Osteoblast (primary cell): ENCODE data around the gene ADARB1. TPM values are rescaled to one million over a fixed set of nuclear protein-coding genes. Genes with fewer than 3 reads are reported as not detected.

Experiments used
- DNase-seq: peaks from one replicate; pipeline ENCODE4 v3.0.0; 2011; ENCODE audit warnings: low spot score, mixed read lengths; ENCODE audit not compliant: insufficient read length; ENCODE audit errors: missing footprints
- H2AFZ ChIP-seq: 2 replicates; pipeline ENCODE4 v1.6.0; 2011; ENCODE audit warnings: mild to moderate bottlenecking, low read length
- H3K27ac ChIP-seq: 2 replicates; pipeline ENCODE4 v1.5.1; 2011; ENCODE audit warnings: mild to moderate bottlenecking, low read depth, low read length, moderate library complexity
- H3K27me3 ChIP-seq: 2 replicates; pipeline ENCODE4 v1.6.0; 2012; ENCODE audit warnings: mild to moderate bottlenecking, control low read depth, inconsistent platforms, low read length, moderate library complexity; ENCODE audit not compliant: insufficient read depth
- H3K36me3 ChIP-seq: 2 replicates; pipeline ENCODE4 v1.5.1; 2011; ENCODE audit warnings: mild to moderate bottlenecking, low read length, control low read depth, moderate library complexity; ENCODE audit not compliant: insufficient read depth
- H3K4me1 ChIP-seq: 2 replicates; pipeline ENCODE4 v1.5.1; 2011; ENCODE audit warnings: mild to moderate bottlenecking, low read length, control low read depth, moderate library complexity; ENCODE audit not compliant: insufficient read depth
- H3K4me2 ChIP-seq: 2 replicates; pipeline ENCODE4 v1.6.0; 2011; ENCODE audit warnings: mild to moderate bottlenecking, low read length; ENCODE audit not compliant: insufficient read depth
- H3K4me3 ChIP-seq: fragments of 200-600 bp; sonication (generic); 3 replicates; pipeline ENCODE4 v1.5.1; 2012; ENCODE audit warnings: mild to moderate bottlenecking, low read length, inconsistent platforms; ENCODE audit not compliant: insufficient read depth
- H3K79me2 ChIP-seq: 2 replicates; pipeline ENCODE4 v1.6.0; 2012; ENCODE audit warnings: mild to moderate bottlenecking, low read length, control low read depth, inconsistent platforms; ENCODE audit not compliant: insufficient read depth
- H3K9me3 ChIP-seq: 2 replicates; pipeline ENCODE4 v1.5.1; 2011; ENCODE audit warnings: low read depth, low read length, control low read depth
- H4K20me1 ChIP-seq: 2 replicates; pipeline ENCODE4 v1.6.0; 2012; ENCODE audit warnings: mild to moderate bottlenecking, low read length, control low read depth; ENCODE audit not compliant: insufficient read depth
- CTCF ChIP-seq: IDR thresholded peaks from 2 replicates; pipeline ENCODE4 v1.5.1; 2011; ENCODE audit warnings: mild to moderate bottlenecking, low read depth, low read length, moderate library complexity; ENCODE audit errors: extremely low read depth
- total RNA-seq: library from RNA; depleted of rRNA; stranded (reverse); fragments of >200 nt; gene quantifications from 2 replicates; pipeline ENCODE4 v1.2.3, GENCODE V29; 2012

ADARB1 gene
- total RNA-seq, 1 donor, result 19.5 TPM

- H3K27ac ChIP-seq, result peak overlapping the region; percentile 86
- H3K4me3 ChIP-seq, result peak overlapping the region; percentile 3
- H3K36me3 ChIP-seq, result no peaks in the 10 kb centered on the region
- no peak overlapping the region for H2AFZ ChIP-seq
- no peak for TF ChIP-seq CTCF
- H3K79me2 ChIP-seq, result no peaks in the 10 kb centered on the region
- peaks cover 13% of the 10 kb centered on the region for H4K20me1 ChIP-seq
- peak; percentile 82 for DNase-seq
- no peaks in the 10 kb centered on the region for H3K27me3 ChIP-seq
- H3K9me3 ChIP-seq, result no peaks in the 10 kb centered on the region
- peak overlapping the region; percentile 44 for H3K4me2 ChIP-seq
- peaks cover 22% of the 10 kb centered on the region for H3K4me1 ChIP-seq
Observed at GRCh38 chr21:45153358-45154318, 79.3 kb downstream of the ADARB1 start.

- H3K9me3 ChIP-seq, result no peaks in the 10 kb centered on the region
- H4K20me1 ChIP-seq, result peaks cover 13% of the 10 kb centered on the region
- peaks cover 22% of the 10 kb centered on the region for H3K4me1 ChIP-seq
- H3K27me3 ChIP-seq, result no peaks in the 10 kb centered on the region
- DNase-seq, result peak; percentile 88
- peak overlapping the region; percentile 44 for H3K4me2 ChIP-seq
- no peak overlapping the region for H3K4me3 ChIP-seq
- H2AFZ ChIP-seq, result peak overlapping the region; percentile 29
- H3K27ac ChIP-seq, result peak overlapping the region; percentile 86
- no peak for TF ChIP-seq CTCF
- H3K36me3 ChIP-seq, result no peaks in the 10 kb centered on the region
- no peaks in the 10 kb centered on the region for H3K79me2 ChIP-seq
Observed at GRCh38 chr21:45154511-45155508, 80.4 kb downstream of the ADARB1 start.

- Histone ChIP-seq H3K4me2 (no peak overlapping the region), H3K27me3 (no peaks in the 10 kb centered on the region), H2AFZ (no peak overlapping the region), H3K9me3 (no peaks in the 10 kb centered on the region), H4K20me1 (peaks cover 13% of the 10 kb centered on the region), H3K27ac (no peak overlapping the region), H3K4me3 (no peak overlapping the region), H3K36me3 (no peaks in the 10 kb centered on the region), H3K79me2 (no peaks in the 10 kb centered on the region), H3K4me1 (peaks cover 22% of the 10 kb centered on the region)
- no peak for DNase-seq
- TF ChIP-seq CTCF, result no peak
Observed at GRCh38 chr21:45155910-45156309, 81.5 kb downstream of the ADARB1 start.
